ENCODE results near the gene FOXN3.

The FOXN3 gene

DNA sequence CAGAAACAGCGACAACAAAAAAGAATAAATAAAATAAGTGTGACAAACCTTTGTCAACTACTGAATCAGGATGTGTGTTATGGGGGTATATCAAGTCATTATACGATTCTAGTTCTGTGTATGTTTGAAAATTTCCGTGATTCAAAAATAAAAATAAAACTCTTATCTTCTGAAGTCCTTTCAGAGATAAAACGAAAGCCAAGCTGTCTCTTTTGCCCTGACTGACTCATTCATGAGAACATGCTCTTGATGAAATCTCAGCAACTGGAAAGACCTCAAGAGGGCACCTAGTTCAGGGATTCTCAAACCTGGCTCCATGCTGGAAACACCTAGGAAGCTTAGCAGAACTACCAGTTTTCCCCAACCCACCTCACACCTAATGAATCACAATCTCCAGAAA, 9.2 kb downstream of the FOXN3 start:
- no peak for DNase-seq

DNA sequence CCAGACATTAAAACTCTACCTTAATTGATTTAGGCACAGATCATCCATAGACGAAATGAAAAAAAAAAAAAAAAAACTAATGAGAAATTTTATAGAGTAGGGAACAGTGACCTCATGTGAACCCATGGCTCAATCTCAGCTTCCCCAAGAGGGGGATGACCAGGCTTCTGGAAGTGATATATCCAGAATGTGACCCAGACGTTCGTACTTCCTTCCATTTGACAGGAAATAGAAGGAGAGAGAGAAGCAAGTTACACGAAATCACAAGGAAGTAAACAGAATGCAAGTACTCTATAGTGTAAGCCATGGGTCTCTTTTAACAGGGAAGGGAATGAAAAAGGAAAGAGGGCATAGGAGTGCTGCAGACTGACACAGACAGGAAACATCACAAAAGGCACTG, 10.1 kb downstream of the FOXN3 start:
- no peak for DNase-seq

DNA sequence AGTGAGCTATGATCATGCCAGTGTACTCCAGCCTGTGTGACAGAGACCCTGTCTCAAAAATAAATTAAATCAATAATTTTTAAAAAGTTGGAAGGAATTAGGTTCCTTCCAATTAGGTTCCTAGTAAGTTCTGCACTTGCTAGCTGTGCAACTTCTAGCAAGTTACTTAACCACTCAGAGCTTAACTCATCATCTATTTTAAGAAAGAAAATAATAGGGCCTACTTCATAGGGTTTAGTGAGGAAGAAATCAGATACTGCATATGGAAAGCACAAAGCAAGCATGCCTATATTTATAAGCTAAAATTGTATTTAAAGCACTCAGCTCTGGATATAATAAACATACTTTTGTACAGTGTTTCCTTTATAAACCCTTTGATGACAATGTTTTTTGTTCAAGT, 10.7 kb downstream of the FOXN3 start:
- no peak for DNase-seq

DNA sequence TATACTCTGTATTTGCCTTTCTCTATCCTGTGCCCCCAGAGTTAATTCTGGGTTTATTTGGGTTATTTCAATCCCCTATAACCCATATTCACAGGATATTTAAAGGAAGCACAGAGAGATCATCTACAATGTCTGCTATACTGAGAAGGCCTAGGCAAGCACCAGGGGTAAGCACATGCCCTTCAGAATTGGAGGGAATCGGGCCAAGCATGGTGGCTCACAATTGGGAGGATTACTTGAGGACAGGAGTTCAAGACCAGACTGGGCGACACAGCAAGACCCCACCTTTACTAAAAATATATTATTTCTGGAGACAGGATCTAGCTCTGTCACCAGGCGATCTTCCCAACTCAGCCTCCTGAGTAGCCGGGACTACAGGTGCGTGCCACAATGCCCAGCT, 11.3 kb downstream of the FOXN3 start:
- DNase-seq, result no peak

DNA sequence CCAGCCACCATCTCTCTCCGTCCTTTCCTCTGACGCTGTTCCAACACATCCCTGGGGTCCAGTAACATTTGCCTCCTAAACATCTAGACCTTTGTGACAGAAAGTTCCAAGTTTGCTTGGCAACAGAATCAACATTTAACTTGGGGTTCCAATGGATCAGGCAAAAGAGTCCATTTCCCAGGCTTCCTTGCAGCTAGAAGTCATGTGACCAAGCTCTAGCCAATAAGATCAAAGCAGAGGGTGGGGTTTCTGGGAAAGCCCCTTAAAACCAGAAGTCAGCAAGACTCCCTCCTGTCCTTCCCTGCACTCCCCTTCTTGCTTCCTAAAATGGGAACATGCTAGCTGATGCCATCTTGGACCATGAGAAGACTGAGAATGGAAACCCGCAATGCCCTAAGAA, 14.7 kb downstream of the FOXN3 start:
- DNase-seq, result no peak

DNA sequence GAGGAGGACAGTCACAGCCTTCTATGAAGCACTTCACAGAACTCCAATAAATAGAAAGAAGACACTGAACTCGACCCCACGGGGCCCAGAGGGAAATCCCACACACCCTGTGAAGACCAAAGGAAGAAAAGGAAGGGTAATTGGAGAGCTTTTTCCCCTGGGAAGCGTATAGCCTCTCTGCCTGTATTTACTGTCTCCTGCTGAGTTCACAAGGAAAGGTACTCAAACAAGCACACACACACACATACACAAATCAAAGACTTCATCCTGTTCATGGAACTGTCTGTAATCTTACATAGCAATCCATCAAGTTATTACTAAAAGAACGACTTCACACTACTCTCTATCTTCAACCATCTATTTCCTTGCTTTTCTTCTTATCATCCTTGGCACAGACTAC, 15.3 kb downstream of the FOXN3 start:
- DNase-seq, result no peak

DNA sequence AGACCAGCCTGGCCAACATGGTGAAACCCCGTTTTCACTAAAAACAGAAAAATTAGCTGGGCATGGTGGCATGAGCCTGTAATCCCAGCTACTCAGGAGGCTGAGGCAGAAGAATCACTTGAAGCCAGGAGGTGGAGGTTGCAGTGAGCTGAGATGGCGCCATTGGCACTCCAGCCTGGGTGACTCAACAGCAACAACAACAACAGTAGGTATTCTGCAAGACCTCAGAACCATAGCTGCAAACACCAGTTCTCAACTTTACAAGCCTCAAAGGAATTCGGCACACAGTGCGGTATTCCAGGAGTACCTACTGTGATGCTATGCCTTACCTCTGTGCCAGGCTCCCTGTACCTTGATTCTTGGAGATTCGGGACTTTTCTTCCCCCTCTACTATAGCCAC, 15.8 kb downstream of the FOXN3 start:
- no peak for DNase-seq

DNA sequence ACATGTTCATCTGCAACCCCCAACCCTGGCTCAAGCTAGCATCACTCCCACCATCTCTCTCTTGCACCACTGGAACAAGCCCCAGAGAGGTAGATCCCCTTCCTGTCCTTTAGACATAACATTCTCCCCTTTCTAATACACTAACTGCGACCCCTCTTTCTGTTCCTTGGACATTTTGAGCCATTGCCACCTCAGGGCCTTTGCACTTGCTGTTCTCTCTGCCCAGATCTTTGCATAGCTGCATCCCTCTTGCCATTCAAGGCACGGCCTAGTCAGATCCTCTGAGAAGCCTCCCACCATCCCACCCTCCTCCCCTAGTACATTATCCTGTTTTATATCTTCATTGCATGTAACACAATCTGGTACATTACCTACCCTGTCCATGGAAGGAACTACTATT, 16.5 kb downstream of the FOXN3 start:
- DNase-seq, result no peak

DNA sequence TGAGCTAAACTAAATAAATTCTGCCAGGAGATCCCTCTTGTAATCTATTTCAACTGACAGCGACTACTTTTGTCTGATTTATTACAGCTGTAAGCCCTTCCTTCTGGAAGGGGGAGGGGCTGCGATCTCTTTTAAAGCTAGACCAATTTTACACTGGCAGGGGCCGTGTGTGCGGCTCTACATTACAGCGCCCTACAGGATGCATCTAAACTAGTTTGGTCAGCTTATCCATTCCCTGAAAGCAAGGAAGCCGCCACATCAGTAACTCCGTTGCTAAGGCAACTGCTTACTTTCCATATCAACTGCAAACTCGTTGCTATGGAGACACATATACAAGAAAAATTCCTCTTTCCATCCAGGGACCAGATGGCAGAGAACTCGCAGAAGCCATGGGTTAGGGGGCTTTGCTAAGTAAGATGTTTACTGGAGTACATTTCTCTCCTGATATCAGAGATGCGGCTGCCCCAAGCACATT, 17.4 kb downstream of the FOXN3 start:
- DNase-seq, result no peak

DNA sequence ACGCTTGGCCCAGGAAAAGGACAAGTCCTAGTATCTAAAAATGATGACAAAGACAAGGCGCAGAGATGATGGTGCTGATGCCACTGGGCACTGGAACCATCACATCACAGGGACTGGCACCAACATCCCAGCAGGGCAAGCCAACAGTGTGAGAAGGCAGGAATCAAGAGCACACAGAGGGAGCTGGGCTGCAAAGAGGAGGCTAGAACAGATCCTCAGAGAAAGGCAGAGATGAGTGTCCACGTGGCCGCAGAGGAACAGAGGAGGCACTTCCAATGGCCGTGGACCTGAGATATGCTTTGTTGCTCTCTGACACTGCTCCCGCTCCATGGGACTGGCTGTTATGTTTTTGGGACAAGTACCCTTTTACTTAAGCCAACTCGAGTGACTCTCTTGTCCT, 17.9 kb downstream of the FOXN3 start:
- DNase-seq, result no peak

DNA sequence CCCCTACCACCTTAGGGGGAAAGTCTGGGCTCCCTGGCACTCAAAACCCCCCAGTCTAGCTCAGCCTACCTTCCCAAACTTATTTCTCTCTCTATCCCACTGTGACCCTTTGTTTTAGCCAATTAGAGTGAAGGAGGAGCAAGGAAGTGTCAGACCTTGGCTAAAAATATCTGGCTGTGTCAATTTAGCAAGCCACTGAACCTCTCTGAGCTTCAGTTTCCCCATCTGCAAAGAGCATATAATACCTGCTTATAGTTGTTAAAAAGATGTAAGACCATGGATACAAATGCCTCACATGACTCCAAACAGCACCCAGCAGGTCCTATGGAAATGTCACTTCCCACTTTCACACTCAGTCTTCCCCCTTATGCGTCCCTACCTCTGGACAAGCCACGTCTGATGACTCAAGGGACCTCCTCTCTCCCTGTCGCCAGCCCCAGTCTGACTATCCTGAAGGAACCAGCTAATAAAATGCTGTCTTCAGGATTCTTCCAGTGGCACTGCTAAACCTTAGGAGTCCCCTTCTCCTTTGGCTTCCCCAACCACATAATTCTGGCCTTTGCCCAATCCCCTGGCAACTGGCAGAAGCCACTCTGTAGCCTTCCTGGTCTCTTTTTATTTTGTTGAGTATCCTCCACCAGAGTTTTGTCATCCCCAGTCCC, 19.3 kb downstream of the FOXN3 start:
- DNase-seq, result no peak

DNA sequence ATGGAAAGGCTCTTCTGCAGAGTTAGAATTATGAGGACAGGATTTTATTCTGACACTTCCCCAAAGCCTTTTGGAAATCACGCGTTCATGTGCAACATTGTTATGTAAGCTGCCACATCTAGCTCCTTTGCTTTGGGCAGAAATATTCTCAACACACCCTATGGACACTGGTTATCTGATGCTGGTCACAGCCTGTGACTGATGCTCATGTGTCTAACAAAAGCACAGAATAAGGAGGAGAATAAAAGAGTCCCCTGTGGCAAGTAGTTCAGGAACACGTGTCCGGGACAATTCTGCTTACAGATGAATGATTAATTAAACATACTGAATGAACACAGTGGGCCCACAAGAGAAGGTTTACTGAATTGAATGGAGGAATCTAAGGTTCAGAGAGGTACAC, 22.1 kb downstream of the FOXN3 start:
- no peak for DNase-seq

DNA sequence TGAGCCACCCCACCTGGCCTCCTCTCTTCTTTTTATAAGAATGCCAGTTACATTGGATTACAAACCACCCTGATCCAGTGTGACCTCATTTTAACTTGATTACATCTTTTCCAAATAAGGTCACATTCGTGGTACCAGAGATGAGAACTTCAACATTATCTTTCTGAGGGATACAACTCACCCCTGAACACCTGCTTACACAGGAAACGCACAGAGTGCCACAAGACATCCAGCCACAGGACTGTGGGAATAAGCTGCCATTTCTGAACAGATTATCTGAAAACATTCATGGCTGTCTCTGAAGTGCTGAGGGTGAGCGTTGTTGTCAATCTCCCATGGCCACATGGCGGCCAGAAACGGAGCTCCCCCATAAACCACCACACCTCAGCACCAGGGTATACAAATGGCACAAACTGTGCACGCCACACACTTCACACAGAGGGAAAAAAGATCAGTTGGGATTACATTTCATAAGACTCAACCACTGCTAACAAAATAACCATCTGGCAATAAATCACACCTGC, 23.7 kb downstream of the FOXN3 start:
- DNase-seq, result no peak

DNA sequence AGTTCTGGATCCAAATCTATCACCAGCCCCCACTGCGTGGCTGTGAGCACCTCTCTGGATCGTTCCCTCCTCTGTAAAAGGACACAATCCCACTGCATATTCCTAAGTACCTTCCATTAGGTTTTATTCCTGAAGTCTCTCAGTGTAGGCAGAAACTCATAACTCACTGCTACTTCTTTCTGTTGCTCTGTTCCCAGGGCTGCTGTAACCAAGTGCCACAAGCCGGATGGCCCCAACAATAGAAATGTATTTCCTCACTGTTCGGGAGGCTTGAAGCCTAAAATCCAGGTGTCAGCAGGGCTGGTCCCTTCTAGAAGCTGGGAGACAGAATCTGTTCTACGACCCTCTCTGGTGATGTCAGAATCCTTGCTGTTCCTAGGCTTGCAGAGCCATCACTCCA, 24.9 kb downstream of the FOXN3 start:
- no peak for DNase-seq

DNA sequence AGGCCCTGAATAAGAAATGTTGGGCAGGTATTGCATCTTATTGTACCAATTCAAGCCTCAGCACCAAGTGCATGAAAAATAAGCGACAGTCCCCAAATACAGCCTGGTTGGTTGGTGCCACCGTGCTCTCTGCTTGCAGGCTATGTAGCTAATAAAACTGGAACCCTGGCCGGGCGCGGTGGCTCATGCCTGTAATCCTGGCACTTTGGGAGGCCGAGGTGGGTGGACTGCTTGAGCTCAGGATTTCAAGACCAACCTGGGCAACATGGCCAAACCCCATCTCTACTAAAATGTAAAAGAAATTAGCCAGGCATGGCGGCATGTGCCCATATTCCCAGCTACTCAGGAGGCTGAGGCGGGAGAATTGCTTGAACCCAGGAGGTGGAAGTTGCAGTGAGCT, 25.5 kb downstream of the FOXN3 start:
- DNase-seq, result no peak

DNA sequence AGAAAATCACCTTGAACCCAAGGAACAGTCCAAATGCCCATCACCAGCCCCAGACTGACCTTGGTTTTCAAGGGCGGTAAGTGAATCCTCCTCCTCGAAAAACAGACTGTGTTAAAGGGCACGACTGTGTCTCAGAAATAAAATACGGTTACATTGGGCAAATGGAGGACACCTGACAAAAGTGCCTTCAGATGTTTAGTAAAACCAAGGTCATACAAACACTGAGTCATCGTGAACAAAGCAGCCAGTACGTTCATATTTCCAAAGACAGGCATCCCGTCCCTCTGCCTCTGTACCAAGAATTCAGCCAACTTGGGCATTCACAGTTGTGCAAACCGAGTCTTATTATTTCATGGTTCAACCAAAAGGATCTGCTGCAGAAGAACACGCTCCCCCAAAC, 25.9 kb downstream of the FOXN3 start:
- no peak for DNase-seq

DNA sequence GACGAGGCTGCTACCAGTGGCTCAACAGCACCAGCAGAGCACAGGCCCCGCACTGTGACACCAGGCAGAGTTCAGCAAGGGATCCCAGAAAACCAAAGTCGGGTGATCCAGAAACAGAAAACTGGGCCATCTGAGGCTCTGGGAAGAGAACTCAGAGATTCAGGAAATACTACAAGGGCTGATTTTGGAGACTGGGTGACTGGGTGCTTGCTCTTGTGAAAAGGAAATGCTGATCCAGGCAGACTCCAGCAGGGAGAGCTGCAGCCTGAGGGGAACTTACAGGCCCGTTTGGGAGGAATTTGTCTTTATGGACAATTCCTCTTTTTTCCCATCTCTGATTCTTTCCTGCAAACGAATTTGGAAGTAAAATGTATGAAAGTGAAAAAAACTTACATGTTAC, 28.2 kb downstream of the FOXN3 start:
- no peak for DNase-seq

DNA sequence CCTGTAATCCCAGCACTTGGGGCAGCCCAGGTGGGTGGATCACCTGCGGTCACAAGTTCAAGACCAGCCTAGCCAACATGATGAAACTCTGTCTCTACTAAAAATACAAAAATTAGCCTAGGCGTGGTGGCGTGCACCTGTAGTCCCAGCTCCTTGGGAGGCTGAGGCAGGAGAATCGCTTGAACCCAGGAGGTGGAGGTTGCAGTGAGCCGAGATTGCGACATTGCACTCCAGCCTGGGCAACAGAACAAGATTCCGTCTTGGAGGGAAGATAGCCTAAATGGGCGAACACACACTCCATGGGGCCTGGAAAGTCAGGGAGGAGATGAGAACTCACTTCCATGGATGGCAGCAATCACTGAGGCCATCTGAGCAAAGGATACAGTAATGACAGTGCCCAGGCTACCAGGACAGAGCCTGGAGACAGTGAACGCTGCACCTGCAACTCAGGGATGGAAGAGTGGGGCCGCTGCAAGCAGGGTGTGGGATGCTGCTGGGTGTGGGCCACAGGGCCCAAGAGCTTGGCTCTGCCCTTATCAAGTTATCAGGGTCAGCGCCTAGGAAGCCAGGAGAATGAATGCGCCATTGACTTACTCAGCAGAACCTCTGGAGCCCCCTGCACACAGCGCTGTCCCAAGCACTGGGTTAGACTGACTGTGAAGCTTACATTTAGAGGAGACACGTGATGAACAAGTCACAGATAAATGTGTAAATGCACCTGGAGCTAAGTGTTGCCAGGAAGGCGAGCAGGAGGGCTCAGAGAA, 28.9 kb downstream of the FOXN3 start:
- DNase-seq, result no peak

DNA sequence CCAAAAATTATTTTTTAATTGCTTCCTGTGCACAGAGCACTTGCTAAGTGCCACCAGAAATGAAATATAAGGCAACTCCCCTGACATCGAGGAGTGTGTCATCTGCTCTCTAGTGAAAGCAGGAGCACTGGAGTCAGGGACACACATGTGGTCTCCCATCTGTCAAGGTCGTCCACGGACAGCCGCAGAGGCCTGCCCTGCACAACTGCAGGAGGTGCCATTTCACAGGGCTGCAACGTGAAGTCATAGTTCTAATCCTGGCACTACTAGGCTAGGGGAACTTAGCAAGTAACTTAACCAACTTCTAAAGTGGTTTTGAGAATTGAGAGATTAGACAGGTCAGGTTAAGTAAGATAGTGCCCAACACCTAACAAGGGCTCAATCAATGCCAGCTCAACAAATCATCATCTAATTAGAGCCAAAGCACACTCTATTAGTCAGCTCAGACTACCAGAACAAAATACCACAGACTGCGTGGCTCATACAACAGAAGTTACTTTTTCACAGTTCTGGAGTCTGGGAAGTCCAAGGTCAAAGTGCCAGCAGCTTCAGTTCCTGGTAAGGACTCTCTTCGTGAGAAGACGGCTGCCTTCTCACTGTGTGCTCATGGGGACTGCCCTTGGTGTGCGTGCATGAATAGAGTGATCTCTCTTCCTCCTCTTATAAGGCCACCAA, 30.7 kb downstream of the FOXN3 start:
- DNase-seq, result no peak

DNA sequence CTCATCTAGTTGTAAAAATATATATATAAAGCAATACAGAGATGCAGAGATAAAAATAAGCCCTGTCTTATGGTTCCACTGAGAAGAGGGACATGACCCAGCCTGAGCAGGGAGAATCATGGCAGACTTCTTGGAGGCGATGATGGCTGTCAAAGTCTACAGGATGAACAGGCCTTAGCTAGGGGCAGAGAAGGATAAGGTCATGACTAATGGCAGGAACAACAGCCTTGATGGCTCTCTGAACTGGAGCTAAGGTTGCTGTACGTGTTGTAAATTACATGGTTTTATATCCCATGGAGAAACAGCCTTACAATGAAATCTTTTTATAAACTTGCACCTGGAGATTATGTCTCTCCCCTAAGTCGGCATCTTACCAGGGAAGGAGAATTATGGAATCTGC, 32.4 kb downstream of the FOXN3 start:
- no peak for DNase-seq

DNA sequence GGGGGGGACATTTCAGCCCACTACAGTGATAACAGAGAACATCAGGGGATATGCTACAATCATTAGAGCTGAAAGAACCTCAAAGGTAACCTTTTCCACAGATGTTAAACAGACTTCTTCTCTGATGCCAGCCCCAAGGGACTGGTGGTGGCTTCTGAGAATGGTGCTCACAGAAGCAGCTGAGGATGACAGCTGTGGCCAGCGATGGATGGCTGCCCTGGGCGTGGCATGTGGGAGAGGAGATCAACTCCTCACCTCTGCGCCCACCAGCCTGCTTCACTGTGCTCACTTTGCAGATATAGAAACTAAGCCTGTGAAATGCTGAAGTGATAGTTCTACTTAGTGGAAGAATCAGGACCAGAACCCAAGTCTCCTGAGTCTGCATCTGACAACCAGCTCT, 33.0 kb downstream of the FOXN3 start:
- no peak for DNase-seq

DNA sequence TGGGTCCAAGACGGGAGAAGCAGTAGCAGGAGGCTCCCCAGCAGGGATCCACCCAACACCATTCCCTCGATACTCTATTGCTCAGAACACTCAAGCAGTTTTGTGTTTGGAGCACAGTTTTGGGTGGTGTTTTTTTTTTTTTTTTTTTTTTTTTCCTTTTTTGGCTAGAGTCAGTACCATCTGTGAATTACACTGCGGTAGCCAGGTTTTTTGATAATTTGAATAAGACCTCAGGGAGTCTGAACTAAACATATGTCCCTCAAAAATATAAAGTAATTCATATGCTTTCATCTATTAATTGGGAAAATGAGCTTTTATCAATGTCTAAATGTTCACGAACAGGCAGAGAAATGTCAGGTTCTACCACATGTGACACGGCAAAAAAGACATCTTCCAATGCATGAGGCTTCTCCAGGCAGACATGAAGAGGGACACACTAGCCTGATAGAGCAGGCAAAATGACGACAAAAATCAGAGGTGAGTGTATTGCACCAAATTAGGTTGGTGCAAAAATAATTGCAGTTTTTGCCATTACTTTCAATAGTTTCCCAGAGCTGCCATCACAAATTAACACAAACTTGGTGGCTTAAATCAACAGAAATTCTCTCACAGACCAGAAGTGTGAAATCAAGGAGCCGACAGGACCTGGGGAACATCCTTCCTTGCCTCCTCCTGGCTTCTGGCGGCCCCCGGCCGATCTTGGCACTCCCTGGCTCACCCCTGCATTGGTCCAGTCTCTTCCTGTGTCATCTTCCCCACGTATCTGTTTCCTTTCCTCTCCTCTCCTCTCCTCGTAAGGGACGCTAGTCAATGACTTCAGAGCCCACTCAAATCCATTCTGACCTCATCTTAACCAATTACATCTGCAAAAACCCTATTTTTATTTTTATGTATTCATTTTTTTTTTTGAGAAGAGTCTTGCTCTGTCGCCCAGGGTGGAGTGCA, 33.9 kb downstream of the FOXN3 start:
- DNase-seq, result no peak

DNA sequence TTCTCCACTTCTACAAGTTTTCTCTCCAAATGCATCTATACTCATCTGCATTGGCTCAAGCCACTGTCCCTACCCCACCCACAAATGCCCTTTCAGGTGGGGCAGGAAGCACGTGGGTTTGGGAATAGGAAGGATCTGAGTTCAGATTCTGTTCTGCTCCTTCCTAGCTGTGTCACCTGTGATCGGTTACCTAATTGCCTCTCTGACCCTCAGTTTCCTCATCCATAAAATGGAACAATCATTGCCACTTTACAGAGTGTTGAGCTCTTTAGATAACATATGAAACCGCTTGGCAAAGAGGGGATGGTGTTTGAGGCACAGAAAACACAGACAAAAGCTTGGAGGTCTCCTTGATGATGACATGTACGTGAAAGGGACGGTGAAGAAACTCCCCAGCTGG, 34.5 kb downstream of the FOXN3 start:
- DNase-seq, result no peak
